ENCODE measurements around the gene NUBPL.

- TF ChIP-seq POLR2A (IDR thresholded peaks at IDR 0.05) (no peak), CTCF (IDR thresholded peaks at IDR 0.05) (no peak)
Measured at GRCh38 chr14:31530136-31530535, 31.1 kb upstream of the NUBPL start.

Measured in lower leg skin (tissue), 3 donors.